CD1c-positive myeloid dendritic cell (primary cell): ENCODE results near the gene TXNL4B.
"Not testable (repeated sequence)": the region's sequence is repeated elsewhere in the genome, so short reads cannot be mapped to it uniquely, and the experiment has no call there.

Experiments
- DNase-seq: peaks from one replicate; pipeline ENCODE4 v3.0.0-alpha.2; 2016; ENCODE audit errors: extremely low spot score

The TXNL4B gene

DNA sequence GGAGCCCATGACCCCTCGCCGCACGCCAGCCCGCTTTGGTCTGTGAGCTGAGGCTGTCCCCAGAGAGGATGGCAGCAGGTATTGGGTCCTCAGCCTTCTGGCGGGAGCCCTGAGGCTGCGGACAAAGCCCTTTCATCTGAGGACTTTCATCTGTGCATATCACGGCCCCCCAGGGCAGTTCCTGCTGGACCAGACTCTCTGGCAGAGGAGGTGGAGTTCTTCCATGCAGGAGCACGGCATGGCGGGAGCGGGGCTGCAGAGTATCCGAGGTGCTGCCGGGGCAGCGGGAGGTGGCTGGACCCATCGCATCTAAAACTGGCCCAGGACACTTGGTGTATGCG, 19.0 kb upstream of the TXNL4B start:
- DNase-seq, result no peak

DNA sequence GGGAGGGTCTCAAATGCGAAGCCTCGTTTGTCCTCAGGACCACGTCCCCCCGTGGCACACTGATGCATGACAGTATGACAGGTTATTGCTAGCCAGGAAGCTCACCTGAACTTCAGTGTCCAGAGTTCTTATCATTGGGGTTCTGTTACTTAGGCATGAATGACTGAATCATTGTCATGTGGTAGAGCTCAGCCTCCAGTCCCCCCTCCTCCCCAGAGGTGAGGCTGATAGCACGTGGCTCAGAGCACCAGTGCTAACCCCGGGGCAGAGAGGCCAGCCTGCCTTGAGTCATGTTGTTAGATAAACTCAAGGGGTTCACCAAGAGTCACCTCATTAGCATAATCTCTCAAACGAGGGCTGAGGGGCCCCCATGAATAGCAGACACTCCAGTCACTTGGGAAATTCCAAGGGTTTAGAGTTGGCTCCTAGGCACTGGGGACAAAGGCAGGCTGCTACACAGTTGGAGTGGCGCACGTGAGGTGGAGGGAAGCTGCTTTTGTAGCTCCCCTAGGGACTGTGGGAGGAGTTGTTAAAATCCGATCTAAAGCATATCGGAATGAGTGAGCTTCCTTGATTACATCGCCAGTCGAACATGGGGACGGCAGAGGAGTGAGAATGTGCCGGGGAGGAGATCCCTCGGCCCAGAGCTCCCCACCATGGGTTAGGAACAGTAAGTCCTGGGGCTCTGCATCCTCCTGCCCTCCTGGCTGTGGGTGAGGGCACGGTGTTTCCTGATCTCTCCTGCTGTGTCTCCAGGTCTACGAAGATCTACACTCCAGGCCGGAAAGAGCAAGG, 18.4 kb upstream of the TXNL4B start:
- no peak for DNase-seq

- no peak for DNase-seq
These were observed 17.5 kb upstream of the TXNL4B start for GRCh38 chr16:72110662-72111615.

DNA sequence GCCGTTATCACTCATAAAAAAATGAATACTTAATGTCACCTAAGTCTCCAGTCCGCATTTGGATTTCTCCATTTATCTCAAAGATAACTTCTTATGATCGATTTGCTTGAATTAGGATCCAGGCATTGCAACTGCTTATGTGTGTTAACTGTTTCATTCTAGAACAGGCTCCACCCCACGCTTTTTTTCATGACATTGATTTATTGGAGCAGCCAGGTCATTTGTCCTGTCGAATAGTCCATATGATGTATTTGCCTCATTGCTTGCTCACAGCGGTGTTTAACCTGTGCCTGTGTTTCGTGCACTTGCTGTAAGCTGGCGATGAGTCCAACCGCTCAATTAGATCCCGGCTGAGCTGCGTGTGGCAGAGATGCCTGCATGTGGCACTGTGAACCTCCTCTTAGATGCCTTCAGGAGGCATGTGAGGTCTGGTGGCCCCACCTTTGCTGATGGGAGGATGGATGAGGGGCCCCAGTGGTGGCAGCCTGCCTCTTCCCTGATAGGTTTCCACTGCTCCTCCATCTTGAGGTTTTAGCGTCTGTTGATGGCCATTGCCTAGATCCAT, 16.6 kb upstream of the TXNL4B start:
- DNase-seq, result no peak

DNA sequence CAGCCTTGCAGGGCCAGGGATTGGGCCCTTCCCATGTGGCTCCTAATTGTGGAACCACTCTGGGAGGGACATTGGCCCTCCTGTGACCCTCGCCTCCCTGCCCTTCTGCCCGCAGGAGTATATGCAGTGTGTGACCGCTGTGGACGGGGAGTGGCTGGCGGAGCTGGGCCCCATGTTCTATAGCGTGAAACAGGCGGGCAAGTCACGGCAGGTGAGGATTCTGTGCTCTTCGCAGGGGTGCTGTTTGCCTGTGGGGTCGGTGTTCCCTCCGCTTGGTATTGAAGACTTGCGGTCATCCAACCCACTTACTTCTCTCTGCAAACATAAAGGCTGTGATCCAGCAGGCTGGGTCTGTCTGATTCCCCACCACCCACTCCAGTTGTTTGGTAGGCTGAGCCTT, 15.9 kb upstream of the TXNL4B start:
- DNase-seq, result no peak

DNA sequence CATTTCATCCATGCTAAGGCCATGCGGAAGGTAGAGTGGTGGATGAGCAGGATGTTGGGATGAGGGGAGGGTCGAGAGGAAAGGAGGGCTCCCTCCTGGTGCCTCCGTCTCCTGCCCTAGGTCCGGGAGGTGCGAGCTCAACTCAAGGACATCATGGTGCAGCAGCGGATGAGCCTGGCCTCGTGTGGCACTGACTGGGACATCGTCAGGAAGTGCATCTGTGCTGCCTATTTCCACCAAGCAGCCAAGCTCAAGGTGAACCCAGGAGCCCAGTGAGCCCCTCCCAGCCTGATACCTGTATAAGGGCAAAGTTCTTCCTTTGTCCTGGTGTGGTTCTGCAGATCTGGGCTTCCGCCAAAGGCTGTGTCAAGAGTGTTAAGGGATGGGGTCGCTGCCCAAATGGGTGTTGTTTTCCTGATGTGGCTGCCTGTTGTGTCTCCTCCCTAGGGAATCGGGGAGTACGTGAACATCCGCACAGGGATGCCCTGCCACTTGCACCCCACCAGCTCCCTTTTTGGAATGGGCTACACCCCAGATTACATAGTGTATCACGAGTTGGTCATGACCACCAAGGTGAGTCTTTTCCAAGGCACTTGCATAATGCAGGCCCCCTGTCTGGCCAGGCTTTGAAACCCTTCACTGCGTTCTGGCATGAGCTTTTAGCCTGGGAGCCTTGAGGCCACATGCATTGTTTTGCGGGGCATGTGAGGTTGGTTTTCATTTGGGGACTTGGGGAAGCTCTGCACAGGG, 15.1 kb upstream of the TXNL4B start:
- no peak for DNase-seq

DNA sequence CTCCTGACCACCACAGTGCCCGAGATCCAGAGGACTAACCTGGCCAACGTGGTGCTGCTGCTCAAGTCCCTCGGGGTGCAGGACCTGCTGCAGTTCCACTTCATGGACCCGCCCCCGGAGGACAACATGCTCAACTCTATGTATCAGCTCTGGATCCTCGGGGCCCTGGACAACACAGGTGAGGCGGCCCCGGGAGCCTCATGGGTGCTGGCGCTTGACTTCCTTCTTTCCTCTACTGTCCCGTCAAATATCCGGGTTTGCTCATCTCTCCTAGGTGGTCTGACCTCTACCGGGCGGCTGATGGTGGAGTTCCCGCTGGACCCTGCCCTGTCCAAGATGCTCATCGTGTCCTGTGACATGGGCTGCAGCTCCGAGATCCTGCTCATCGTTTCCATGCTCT, 14.0 kb upstream of the TXNL4B start:
- no peak for DNase-seq

GRCh38 chr16:72105978-72106377, 12.6 kb upstream of the TXNL4B start:
- no peak for DNase-seq

DNA sequence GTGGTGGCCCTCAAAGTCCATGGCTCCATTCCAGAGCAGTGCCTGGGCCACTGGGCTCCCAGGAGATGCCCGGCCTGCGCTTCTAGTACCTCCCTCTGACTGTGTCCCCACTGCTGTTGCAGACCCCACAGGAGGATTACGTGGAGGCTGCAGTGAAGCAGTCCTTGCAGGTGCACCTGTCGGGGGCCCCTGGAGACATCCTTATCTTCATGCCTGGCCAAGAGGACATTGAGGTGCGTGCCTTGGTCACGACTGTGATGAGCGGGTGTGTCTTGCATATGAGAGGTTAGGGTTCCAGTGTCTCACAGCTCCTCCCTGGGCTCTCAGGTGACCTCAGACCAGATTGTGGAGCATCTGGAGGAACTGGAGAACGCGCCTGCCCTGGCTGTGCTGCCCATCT, 11.5 kb upstream of the TXNL4B start:
- DNase-seq, result no peak

GRCh38 chr16:72101195-72101594, 7.8 kb upstream of the TXNL4B start:
- no peak for DNase-seq

- DNase-seq, result peak; percentile 50
These were observed 6.0 kb upstream of the TXNL4B start for GRCh38 chr16:72099377-72099818.

DNA sequence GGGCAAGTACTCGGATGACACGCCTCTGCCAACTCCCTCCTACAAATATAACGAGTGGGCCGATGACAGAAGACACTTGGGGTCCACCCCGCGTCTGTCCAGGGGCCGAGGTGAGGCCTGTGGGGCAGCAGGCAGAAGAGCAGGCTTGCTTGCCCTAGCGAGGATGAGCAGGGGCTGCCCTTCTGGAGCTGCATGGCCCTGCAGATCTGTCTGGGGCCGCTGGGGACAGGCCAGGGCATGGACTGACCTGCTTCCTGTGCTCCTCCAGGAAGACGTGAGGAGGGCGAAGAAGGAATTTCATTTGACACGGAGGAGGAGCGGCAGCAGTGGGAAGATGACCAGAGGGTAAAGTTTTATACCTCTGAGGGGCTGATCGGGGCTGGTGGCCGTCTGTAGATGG, 5.5 kb upstream of the TXNL4B start:
- no peak for DNase-seq

DNA sequence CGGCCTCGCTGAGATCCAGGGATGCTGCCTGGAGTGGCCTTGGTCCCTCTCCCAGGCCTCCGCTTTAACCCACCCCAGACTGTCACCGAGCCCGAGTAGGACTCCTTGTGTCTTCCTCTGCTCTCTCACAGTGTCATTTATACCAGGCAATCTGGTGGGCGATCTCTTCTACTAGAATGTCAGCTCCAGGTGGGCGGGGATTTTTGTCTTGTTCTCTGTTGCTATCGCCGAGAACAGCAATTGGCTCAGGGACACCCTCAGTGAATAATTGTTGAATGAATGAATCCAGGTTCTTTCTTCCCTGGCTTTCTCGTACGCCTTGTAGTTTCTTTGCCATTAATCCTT, 818 bp upstream of the TXNL4B start:
- peak; percentile 54 for DNase-seq

DNA sequence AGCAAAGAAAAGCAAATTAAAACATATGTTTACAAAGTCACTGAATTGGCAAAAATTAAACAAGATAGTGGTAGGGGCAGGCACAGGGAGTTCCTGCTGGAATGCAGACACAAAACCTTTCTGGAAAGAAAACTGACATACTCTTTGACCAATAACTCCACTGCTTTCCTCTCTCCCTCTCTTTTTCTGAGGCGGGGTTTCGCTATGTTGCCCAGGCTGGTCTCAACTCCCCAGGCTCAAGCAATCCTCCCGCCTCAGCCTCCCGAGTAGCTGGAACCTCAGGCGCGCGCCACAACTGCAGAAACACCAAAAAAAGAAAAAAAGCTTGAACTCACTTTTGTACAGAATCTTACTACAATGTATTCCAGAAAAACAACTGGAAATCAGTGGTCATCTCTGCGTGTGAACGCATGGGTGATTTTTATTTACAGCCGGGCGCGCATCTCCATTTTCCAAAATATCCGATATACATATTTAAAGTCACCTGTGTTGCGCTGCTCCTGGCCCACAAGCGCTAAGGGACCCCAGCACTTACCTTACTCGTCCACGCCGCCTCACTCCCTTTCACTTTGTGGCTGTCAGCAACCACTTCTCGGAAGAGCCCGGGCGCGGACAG, 480 bp downstream of the TXNL4B start:
- DNase-seq, result peak; percentile 16

DNA sequence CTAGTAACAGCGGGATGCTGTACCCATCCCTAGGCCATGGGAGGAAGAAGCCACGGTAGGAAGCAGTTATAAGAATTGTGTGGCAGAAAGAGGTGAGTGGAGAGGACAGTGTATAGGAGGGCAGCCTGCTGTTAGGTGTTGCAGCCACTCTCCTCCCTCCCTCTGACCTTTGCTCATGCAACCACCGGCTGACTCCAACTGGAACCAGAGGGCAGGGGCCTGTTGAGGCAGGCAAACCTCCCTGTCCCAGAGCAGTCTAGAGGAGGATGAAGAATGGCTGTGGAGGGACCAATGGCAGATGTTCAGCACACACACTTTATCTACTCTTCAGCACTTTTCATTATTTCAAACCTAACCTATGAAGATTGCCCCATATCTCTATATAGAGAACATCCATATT, 2.2 kb downstream of the TXNL4B start:
- no peak for DNase-seq

GRCh38 chr16:72085002-72085401, 8.4 kb downstream of the TXNL4B start:
- no peak for DNase-seq

DNA sequence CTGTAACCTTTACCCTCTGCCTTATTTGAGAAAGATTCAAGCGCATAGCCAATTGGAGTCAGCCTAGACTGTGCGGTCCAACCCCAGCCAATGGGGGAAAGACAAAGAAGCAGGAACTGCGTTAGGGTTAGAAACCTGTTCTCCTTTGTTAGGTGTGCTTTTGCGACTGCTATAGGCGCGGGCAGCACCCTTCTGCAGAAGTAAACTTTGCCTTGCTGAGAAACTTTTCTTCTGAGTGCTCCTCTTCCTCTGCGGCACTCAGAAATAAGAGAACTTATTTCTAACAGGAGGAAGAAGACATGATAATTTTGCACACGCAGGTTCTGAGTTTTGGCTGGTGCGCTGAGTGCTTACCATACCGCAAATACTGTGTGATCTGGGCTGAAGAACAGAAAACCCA, 9.0 kb downstream of the TXNL4B start:
- no peak for DNase-seq

DNA sequence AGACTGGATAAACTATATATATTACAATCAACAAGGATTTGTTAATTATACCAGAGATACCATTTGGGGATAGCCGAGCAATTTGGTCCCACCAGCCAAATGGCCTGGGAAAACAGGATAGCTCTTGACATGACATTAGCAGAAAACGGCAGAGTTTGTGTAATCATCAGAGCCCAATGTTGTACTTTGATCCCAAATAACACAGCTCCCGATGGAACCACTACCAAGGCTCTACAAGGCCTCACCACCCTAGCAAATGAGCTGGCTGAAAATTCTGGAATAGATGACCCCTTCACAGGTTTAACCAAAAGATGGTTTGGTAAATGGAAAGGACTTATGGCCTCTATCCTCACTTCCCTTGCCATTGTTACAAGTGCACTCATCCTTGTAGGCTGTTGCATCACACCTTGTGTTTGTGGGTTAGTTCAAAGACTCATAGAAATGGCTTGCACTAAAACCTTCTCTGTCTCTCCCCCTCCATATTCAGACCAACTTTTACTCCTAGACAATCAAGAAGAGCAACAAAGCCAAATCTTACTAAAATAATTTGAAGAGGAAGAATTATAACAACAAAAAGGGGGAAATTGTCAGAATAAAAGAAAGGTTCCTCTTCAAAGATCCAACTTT, 9.5 kb downstream of the TXNL4B start:
- DNase-seq, result no peak

DNA sequence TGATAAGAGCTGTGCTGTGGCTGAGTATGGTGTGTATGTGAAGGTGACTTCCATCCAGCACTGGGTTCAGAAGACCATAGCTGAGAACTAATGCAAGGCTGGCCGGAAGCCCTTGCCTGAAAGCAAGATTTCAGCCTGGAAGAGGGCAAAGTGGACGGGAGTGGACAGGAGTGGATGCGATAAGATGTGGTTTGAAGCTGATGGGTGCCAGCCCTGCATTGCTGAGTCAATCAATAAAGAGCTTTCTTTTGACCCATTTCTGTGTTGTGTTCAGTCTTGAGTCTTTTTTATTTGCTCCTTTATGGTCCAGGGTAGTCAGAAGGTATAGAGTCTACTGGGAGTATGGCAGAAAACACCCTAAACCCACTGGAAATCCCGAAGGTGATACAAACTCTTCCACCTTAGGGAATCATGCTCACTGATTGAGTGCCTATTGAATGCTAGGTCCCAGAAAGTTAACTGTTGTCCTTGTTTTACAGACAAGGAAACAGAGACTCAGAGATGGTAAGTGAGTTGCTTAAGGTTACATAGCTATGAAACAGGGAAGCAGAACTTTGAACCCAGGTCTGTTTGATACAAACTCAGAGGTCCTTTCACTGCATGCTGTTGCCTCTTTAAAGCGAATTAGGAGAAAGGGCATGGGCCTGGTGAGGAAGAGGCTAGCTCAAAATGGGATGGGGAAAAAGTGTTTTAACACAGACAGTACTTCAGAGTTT, 16.3 kb downstream of the TXNL4B start:
- not testable (repeated sequence) for DNase-seq

GRCh38 chr16:72075067-72075466, 18.4 kb downstream of the TXNL4B start:
- DNase-seq, result not testable (repeated sequence)
